ENCODE results near the gene SP140L.
"Not testable (repeated sequence)": the region's sequence is repeated elsewhere in the genome, so short reads cannot be mapped to it uniquely, and the experiment has no call there.

The SP140L gene

GRCh38 chr2:230408244-230408842 lies 81.3 kb downstream of the SP140L start:
- Histone ChIP-seq H3K9me3 (ENCODE audit: control insufficient read depth, low read length) (no peaks in the 10 kb centered on the region), H3K4me3 (ENCODE audit: insufficient read depth, low read depth, low read length) (no peak overlapping the region), H3K4me1 (ENCODE audit: control insufficient read depth, insufficient read depth, low read length) (no peaks in the 10 kb centered on the region), H3K27me3 (ENCODE audit: control insufficient read depth, insufficient read depth, low read length, poor library complexity, severe bottlenecking) (peaks cover 26% of the 10 kb centered on the region), H3K36me3 (ENCODE audit: control insufficient read depth, insufficient read depth, low read length) (no peaks in the 10 kb centered on the region), H3K27ac (ENCODE audit: insufficient read depth, low read depth, low read length, poor library complexity, severe bottlenecking) (no peak overlapping the region)
- 90 to 95% methylated on average over 2 to 3 of the region's 3 CpGs for WGBS, 2 experiments

- 77 to 94% methylated on average over 2 of the region's 2 CpGs for WGBS, 2 experiments
These were observed 82.3 kb downstream of the SP140L start for GRCh38 chr2:230409316-230409715.

GRCh38 chr2:230410263-230410662 lies 83.3 kb downstream of the SP140L start:
- WGBS, 2 experiments, result 91 to 92% methylated on average over 1 of the region's 1 CpG

More at GRCh38 chr2:230409316-230409715, 82.3 kb downstream of the SP140L start:
- not testable (repeated sequence) for H3K9me3 ChIP-seq (ENCODE audit: control insufficient read depth, low read length); H3K4me3 ChIP-seq (ENCODE audit: insufficient read depth, low read depth, low read length); H3K36me3 ChIP-seq (ENCODE audit: control insufficient read depth, insufficient read depth, low read length); H3K4me1 ChIP-seq (ENCODE audit: control insufficient read depth, insufficient read depth, low read length); H3K27ac ChIP-seq (ENCODE audit: insufficient read depth, low read depth, low read length, poor library complexity, severe bottlenecking)
- H3K27me3 ChIP-seq (ENCODE audit: control insufficient read depth, insufficient read depth, low read length, poor library complexity, severe bottlenecking), result peaks cover 26% of the 10 kb centered on the region

GRCh38 chr2:230410861-230411569 lies 84.0 kb downstream of the SP140L start:
- WGBS, 2 experiments, result 76 to 81% methylated on average over 16 of the region's 16 CpGs
- H3K27ac ChIP-seq (ENCODE audit: insufficient read depth, low read depth, low read length, poor library complexity, severe bottlenecking), result no peak overlapping the region
- peak overlapping the region; percentile 51 for H3K4me3 ChIP-seq (ENCODE audit: insufficient read depth, low read depth, low read length)
- peaks cover 26% of the 10 kb centered on the region for H3K27me3 ChIP-seq (ENCODE audit: control insufficient read depth, insufficient read depth, low read length, poor library complexity, severe bottlenecking)
- no peaks in the 10 kb centered on the region for H3K9me3 ChIP-seq (ENCODE audit: control insufficient read depth, low read length)
- no peaks in the 10 kb centered on the region for H3K4me1 ChIP-seq (ENCODE audit: control insufficient read depth, insufficient read depth, low read length)
- H3K36me3 ChIP-seq (ENCODE audit: control insufficient read depth, insufficient read depth, low read length), result no peaks in the 10 kb centered on the region

More at GRCh38 chr2:230410263-230410662, 83.3 kb downstream of the SP140L start:
- Histone ChIP-seq H3K4me3 (ENCODE audit: insufficient read depth, low read depth, low read length) (no peak overlapping the region), H3K9me3 (ENCODE audit: control insufficient read depth, low read length) (no peaks in the 10 kb centered on the region), H3K36me3 (ENCODE audit: control insufficient read depth, insufficient read depth, low read length) (no peaks in the 10 kb centered on the region), H3K27me3 (ENCODE audit: control insufficient read depth, insufficient read depth, low read length, poor library complexity, severe bottlenecking) (peaks cover 26% of the 10 kb centered on the region), H3K27ac (ENCODE audit: insufficient read depth, low read depth, low read length, poor library complexity, severe bottlenecking) (no peak overlapping the region), H3K4me1 (ENCODE audit: control insufficient read depth, insufficient read depth, low read length) (no peaks in the 10 kb centered on the region)

GRCh38 chr2:230411570-230412370 lies 84.8 kb downstream of the SP140L start:
- 5 to 6% methylated on average over 57 of the region's 57 CpGs for WGBS, 2 experiments
- Histone ChIP-seq H3K9me3 (ENCODE audit: control insufficient read depth, low read length) (no peaks in the 10 kb centered on the region), H3K36me3 (ENCODE audit: control insufficient read depth, insufficient read depth, low read length) (no peaks in the 10 kb centered on the region), H3K4me3 (ENCODE audit: insufficient read depth, low read depth, low read length) (peak overlapping the region; percentile 51), H3K27ac (ENCODE audit: insufficient read depth, low read depth, low read length, poor library complexity, severe bottlenecking) (no peak overlapping the region), H3K27me3 (ENCODE audit: control insufficient read depth, insufficient read depth, low read length, poor library complexity, severe bottlenecking) (peaks cover 26% of the 10 kb centered on the region), H3K4me1 (ENCODE audit: control insufficient read depth, insufficient read depth, low read length) (no peaks in the 10 kb centered on the region)

- Histone ChIP-seq H3K36me3 (ENCODE audit: control insufficient read depth, insufficient read depth, low read length) (no peaks in the 10 kb centered on the region), H3K9me3 (ENCODE audit: control insufficient read depth, low read length) (no peaks in the 10 kb centered on the region), H3K4me3 (ENCODE audit: insufficient read depth, low read depth, low read length) (peak overlapping the region; percentile 51), H3K4me1 (ENCODE audit: control insufficient read depth, insufficient read depth, low read length) (no peaks in the 10 kb centered on the region), H3K27me3 (ENCODE audit: control insufficient read depth, insufficient read depth, low read length, poor library complexity, severe bottlenecking) (peaks cover 26% of the 10 kb centered on the region), H3K27ac (ENCODE audit: insufficient read depth, low read depth, low read length, poor library complexity, severe bottlenecking) (no peak overlapping the region)
- 95 to 99% methylated on average over 3 of the region's 3 CpGs for WGBS, 2 experiments
These were observed 85.3 kb downstream of the SP140L start for GRCh38 chr2:230412371-230412711.

GRCh38 chr2:230412846-230413245 lies 85.9 kb downstream of the SP140L start:
- Histone ChIP-seq H3K4me1 (ENCODE audit: control insufficient read depth, insufficient read depth, low read length) (no peaks in the 10 kb centered on the region), H3K9me3 (ENCODE audit: control insufficient read depth, low read length) (no peaks in the 10 kb centered on the region), H3K27ac (ENCODE audit: insufficient read depth, low read depth, low read length, poor library complexity, severe bottlenecking) (no peak overlapping the region), H3K4me3 (ENCODE audit: insufficient read depth, low read depth, low read length) (no peak overlapping the region), H3K27me3 (ENCODE audit: control insufficient read depth, insufficient read depth, low read length, poor library complexity, severe bottlenecking) (peaks cover 26% of the 10 kb centered on the region), H3K36me3 (ENCODE audit: control insufficient read depth, insufficient read depth, low read length) (no peaks in the 10 kb centered on the region)
- WGBS, 2 experiments, result 92 to 96% methylated on average over 9 of the region's 9 CpGs

- WGBS, 2 experiments, result 95 to 98% methylated on average over 3 of the region's 3 CpGs
- H3K9me3 ChIP-seq (ENCODE audit: control insufficient read depth, low read length), result no peaks in the 10 kb centered on the region
- no peak overlapping the region for H3K27ac ChIP-seq (ENCODE audit: insufficient read depth, low read depth, low read length, poor library complexity, severe bottlenecking)
- H3K36me3 ChIP-seq (ENCODE audit: control insufficient read depth, insufficient read depth, low read length), result no peaks in the 10 kb centered on the region
- peaks cover 26% of the 10 kb centered on the region for H3K27me3 ChIP-seq (ENCODE audit: control insufficient read depth, insufficient read depth, low read length, poor library complexity, severe bottlenecking)
- H3K4me3 ChIP-seq (ENCODE audit: insufficient read depth, low read depth, low read length), result no peak overlapping the region
- no peaks in the 10 kb centered on the region for H3K4me1 ChIP-seq (ENCODE audit: control insufficient read depth, insufficient read depth, low read length)
These were observed 86.5 kb downstream of the SP140L start for GRCh38 chr2:230413479-230413878.

- Histone ChIP-seq H3K36me3 (ENCODE audit: control insufficient read depth, insufficient read depth, low read length) (no peaks in the 10 kb centered on the region), H3K27ac (ENCODE audit: insufficient read depth, low read depth, low read length, poor library complexity, severe bottlenecking) (no peak overlapping the region), H3K4me3 (ENCODE audit: insufficient read depth, low read depth, low read length) (no peak overlapping the region), H3K9me3 (ENCODE audit: control insufficient read depth, low read length) (no peaks in the 10 kb centered on the region), H3K4me1 (ENCODE audit: control insufficient read depth, insufficient read depth, low read length) (no peaks in the 10 kb centered on the region), H3K27me3 (ENCODE audit: control insufficient read depth, insufficient read depth, low read length, poor library complexity, severe bottlenecking) (peaks cover 26% of the 10 kb centered on the region)
- WGBS, 2 experiments, result 91 to 94% methylated on average over 6 of the region's 6 CpGs
These were observed 87.3 kb downstream of the SP140L start for GRCh38 chr2:230414302-230414701.

- Histone ChIP-seq H3K4me1 (ENCODE audit: control insufficient read depth, insufficient read depth, low read length) (no peaks in the 10 kb centered on the region), H3K36me3 (ENCODE audit: control insufficient read depth, insufficient read depth, low read length) (no peaks in the 10 kb centered on the region), H3K9me3 (ENCODE audit: control insufficient read depth, low read length) (no peaks in the 10 kb centered on the region), H3K27ac (ENCODE audit: insufficient read depth, low read depth, low read length, poor library complexity, severe bottlenecking) (no peak within 1 kb of the TSS), H3K4me3 (ENCODE audit: insufficient read depth, low read depth, low read length) (no peak within 1 kb of the TSS), H3K27me3 (ENCODE audit: control insufficient read depth, insufficient read depth, low read length, poor library complexity, severe bottlenecking) (peaks cover 14% of the 10 kb centered on the region)
- WGBS, 2 experiments, result 70 to 77% methylated on average over 12 of the region's 12 CpGs
These were observed 89.2 kb downstream of the SP140L start, which contains the start of gene SP100 for GRCh38 chr2:230416061-230416721. Gene SP100, plus strand, starts transcription at chr2:230416201. Its CDS starts 96 bp downstream, at chr2:230416297.
